Astrocyte (in vitro differentiated cells and primary cell): Measurements from ENCODE around the gene PRKCB. TPM values are rescaled to one million over a fixed set of nuclear protein-coding genes. Genes with fewer than 3 reads are reported as not detected.

Experiments used
- DNase-seq: peaks from one replicate; pipeline ENCODE4 v3.0.0-alpha.2; 2010; ENCODE audit warnings: low read depth
- FAIRE-seq: peaks from 2 replicates; lab custom pipeline; 2011; peaks lifted over from hg19 to GRCh38; lab: Jason Lieb, UNC
- H2AFZ ChIP-seq: 2 replicates; pipeline ENCODE4 v1.6.0; 2012; ENCODE audit warnings: low read depth, low read length, inconsistent platforms
- H3K27ac ChIP-seq: 2 replicates; pipeline ENCODE4 v1.5.1; 2011; ENCODE audit warnings: low read depth, low read length, inconsistent platforms
- H3K27me3 ChIP-seq: 2 replicates; pipeline ENCODE4 v1.6.0; 2011; ENCODE audit warnings: low read length, inconsistent platforms; ENCODE audit not compliant: insufficient read depth
- H3K36me3 ChIP-seq: 2 replicates; pipeline ENCODE4 v1.5.1; 2011; ENCODE audit warnings: low read length, inconsistent platforms; ENCODE audit not compliant: insufficient read depth
- H3K4me1 ChIP-seq: 2 replicates; pipeline ENCODE4 v1.5.1; 2011; ENCODE audit warnings: low read length, inconsistent platforms; ENCODE audit not compliant: insufficient read depth
- H3K4me2 ChIP-seq: 2 replicates; pipeline ENCODE4 v1.6.0; 2012; ENCODE audit warnings: low read length, inconsistent platforms
- H3K4me3 ChIP-seq: 2 replicates; pipeline ENCODE4 v1.5.1; 2011; ENCODE audit warnings: low read depth, mild to moderate bottlenecking, low read length, inconsistent platforms; ENCODE audit not compliant: insufficient read depth
- H3K79me2 ChIP-seq: 2 replicates; pipeline ENCODE4 v1.6.0; 2012; ENCODE audit warnings: mild to moderate bottlenecking, low read length, inconsistent platforms; ENCODE audit not compliant: insufficient read depth
- H3K9ac ChIP-seq: 2 replicates; pipeline ENCODE4 v1.6.0; 2012; ENCODE audit warnings: mild to moderate bottlenecking, low read length, inconsistent platforms
- H3K9me3 ChIP-seq: 2 replicates; pipeline ENCODE4 v1.5.1; 2012; ENCODE audit warnings: low read depth, mild to moderate bottlenecking, low read length, inconsistent platforms; ENCODE audit not compliant: insufficient read depth
- H4K20me1 ChIP-seq: 2 replicates; pipeline ENCODE4 v1.6.0; 2012; ENCODE audit warnings: low read length, inconsistent platforms; ENCODE audit not compliant: insufficient read depth
- H3K27ac Mint-ChIP-seq: one replicate; pipeline ENCODE4 v1.8.0; 2021; ENCODE audit warnings: mild to moderate bottlenecking, mixed read lengths; ENCODE audit not compliant: unreplicated experiment
- H3K27me3 Mint-ChIP-seq: one replicate; pipeline ENCODE4 v1.8.0; 2021; ENCODE audit warnings: low read depth, mixed read lengths; ENCODE audit not compliant: unreplicated experiment
- H3K36me3 Mint-ChIP-seq: one replicate; pipeline ENCODE4 v1.8.0; 2021; ENCODE audit warnings: low read depth, mixed read lengths; ENCODE audit not compliant: unreplicated experiment
- H3K4me1 Mint-ChIP-seq: one replicate; pipeline ENCODE4 v1.8.0; 2021; ENCODE audit warnings: low read depth, mixed read lengths; ENCODE audit not compliant: unreplicated experiment
- H3K4me3 Mint-ChIP-seq: one replicate; pipeline ENCODE4 v1.8.0; 2021; ENCODE audit warnings: mild to moderate bottlenecking, moderate library complexity, mixed read lengths; ENCODE audit not compliant: unreplicated experiment
- H3K9me3 Mint-ChIP-seq: one replicate; pipeline ENCODE4 v1.8.0; 2021; ENCODE audit warnings: mild to moderate bottlenecking, mixed read lengths; ENCODE audit not compliant: unreplicated experiment
- EZH2 ChIP-seq: IDR thresholded peaks from 2 replicates; pipeline ENCODE4 v1.6.1; 2012; ENCODE audit warnings: mild to moderate bottlenecking, low read length, inconsistent platforms; ENCODE audit not compliant: insufficient read depth
- total RNA-seq: library from RNA; stranded (reverse); gene quantifications from 2 replicates; pipeline ENCODE4 v1.2.1, GENCODE V29; 2021
- TF ChIP-seq, protein P1 (sequence below): IDR thresholded peaks from 2 replicates; pipeline ENCODE4 v1.5.1; 2011; ENCODE audit warnings: low read depth, mild to moderate bottlenecking, inconsistent platforms, low read length, moderate library complexity; ENCODE audit not compliant: insufficient read depth

PRKCB gene
- total RNA-seq, 1 donor from 2014 or later: 2.5 TPM

DNA sequence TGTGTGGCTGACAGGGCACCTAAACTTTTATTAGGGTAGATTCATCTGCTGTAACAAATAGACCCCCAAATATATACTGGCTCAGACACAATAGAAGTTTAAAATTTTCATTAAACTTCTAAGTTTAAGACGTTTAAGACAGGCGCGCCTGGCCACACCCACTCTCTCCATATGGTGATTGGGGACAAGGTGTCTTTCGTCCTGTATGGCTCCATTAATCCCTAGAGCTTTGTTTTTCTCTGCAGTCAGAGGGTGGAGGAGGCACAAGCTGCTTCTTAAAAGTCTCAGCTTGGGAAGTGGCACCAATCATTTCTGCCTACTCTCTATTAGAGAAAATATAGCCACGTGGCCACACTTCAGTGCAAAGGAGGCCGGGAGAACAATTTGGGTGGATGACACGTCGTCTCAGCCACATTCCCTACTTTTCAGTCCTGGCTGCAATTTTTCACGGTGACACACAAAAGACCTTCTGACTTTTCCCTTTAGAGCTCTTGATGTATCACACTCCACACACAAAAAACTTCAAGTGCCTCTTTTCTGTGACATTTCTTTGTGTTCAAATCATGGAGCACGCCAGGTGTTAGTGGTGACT is 294.8 kb downstream of the PRKCB start:
- Histone ChIP-seq H3K9me3 (no peaks in the 10 kb centered on the region), H3K9ac (no peak overlapping the region), H3K27me3 (no peaks in the 10 kb centered on the region), H3K79me2 (no peaks in the 10 kb centered on the region), H3K4me2 (no peak overlapping the region), H3K27ac (no peak overlapping the region), H3K4me3 (no peak overlapping the region), H4K20me1 (no peaks in the 10 kb centered on the region), H2AFZ (no peak overlapping the region), H3K4me1 (no peaks in the 10 kb centered on the region), H3K36me3 (no peaks in the 10 kb centered on the region)
- Mint-ChIP-seq H3K27ac (no peak overlapping the region), H3K4me1 (peaks cover 8% of the 10 kb centered on the region), H3K4me3 (no peak overlapping the region), H3K27me3 (peaks cover 3% of the 10 kb centered on the region), H3K9me3 (no peaks in the 10 kb centered on the region), H3K36me3 (no peaks in the 10 kb centered on the region)
- FAIRE-seq (no peak), DNase-seq (no peak)
- TF ChIP-seq, protein P1, sequence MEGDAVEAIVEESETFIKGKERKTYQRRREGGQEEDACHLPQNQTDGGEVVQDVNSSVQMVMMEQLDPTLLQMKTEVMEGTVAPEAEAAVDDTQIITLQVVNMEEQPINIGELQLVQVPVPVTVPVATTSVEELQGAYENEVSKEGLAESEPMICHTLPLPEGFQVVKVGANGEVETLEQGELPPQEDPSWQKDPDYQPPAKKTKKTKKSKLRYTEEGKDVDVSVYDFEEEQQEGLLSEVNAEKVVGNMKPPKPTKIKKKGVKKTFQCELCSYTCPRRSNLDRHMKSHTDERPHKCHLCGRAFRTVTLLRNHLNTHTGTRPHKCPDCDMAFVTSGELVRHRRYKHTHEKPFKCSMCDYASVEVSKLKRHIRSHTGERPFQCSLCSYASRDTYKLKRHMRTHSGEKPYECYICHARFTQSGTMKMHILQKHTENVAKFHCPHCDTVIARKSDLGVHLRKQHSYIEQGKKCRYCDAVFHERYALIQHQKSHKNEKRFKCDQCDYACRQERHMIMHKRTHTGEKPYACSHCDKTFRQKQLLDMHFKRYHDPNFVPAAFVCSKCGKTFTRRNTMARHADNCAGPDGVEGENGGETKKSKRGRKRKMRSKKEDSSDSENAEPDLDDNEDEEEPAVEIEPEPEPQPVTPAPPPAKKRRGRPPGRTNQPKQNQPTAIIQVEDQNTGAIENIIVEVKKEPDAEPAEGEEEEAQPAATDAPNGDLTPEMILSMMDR: no peak

DNA sequence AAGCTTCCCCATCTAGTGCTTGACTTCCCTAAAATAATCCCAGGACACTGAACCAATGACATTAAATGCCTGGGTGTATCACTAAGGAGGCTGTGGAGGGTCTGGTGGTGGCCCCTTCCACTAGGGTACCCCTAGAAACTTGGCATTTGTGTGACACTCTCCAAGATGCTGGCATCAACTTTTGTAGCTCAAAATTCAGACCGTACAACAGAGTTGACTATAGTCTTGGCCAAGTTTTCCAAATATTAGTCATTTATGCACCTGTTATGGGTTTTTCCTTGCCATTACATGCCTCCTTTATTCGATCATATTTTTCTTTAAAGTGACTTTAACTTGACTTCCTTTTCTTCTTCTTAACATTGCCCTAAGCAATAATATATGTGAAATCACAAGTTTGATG is 295.5 kb downstream of the PRKCB start:
- TF ChIP-seq EZH2: no peak
- TF ChIP-seq, protein P1: no peak
- H3K27ac ChIP-seq: no peak overlapping the region
- DNase-seq (no peak), FAIRE-seq (no peak)
- Mint-ChIP-seq H3K4me3 (no peak overlapping the region), H3K27me3 (peaks cover 3% of the 10 kb centered on the region), H3K4me1 (peaks cover 12% of the 10 kb centered on the region), H3K27ac (no peak overlapping the region), H3K36me3 (no peaks in the 10 kb centered on the region), H3K9me3 (no peaks in the 10 kb centered on the region)
- H3K36me3 ChIP-seq: no peaks in the 10 kb centered on the region
- no peaks in the 10 kb centered on the region for H4K20me1 ChIP-seq
- no peaks in the 10 kb centered on the region for H3K4me1 ChIP-seq
- H3K79me2 ChIP-seq: no peaks in the 10 kb centered on the region
- no peak overlapping the region for H3K4me2 ChIP-seq
- H3K4me3 ChIP-seq: no peak overlapping the region
- H2AFZ ChIP-seq: no peak overlapping the region
- no peak overlapping the region for H3K9ac ChIP-seq
- no peaks in the 10 kb centered on the region for H3K27me3 ChIP-seq
- no peaks in the 10 kb centered on the region for H3K9me3 ChIP-seq

DNA sequence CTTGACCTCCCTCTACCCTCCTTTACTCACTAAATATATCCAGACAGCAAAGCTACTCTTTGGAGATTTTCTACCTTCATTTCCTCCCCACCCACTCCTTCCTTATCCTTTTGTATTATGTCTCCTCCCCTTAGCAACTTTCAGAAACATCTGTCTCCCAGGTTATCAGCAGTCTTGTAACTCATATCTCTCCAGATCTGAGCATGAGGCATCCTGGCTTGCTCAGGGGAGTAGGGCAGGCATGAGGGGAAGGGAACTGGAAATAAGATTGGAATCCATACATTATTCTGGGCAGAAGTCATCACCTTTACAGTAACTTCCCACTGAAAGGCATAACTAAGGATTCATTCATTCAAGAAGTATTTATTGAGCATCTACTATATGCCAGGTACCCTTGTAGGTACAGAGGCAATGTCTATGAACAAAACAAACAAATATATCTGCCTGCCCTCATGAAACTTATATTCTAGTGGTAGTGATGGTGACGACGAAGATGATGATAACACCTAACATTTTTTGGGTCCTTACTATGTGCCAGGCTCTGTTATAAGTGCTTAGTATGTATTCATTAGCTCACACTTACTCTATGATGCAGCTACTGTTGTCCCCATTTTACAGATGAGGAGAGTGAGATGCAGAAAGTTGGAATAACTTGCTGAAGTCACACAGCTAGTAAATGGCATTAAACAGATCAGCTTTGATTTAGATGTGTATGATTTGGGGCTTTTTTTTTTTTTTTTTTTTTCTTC is 296.4 kb downstream of the PRKCB start:
- DNase-seq (no peak), FAIRE-seq (no peak)
- no peaks in the 10 kb centered on the region for H3K9me3 Mint-ChIP-seq
- no peaks in the 10 kb centered on the region for H3K27me3 ChIP-seq
- no peak overlapping the region for H3K27ac ChIP-seq
- H2AFZ ChIP-seq: no peak overlapping the region
- no peak overlapping the region for H3K4me3 ChIP-seq
- no peaks in the 10 kb centered on the region for H3K36me3 Mint-ChIP-seq
- peaks cover 3% of the 10 kb centered on the region for H3K27me3 Mint-ChIP-seq
- no peaks in the 10 kb centered on the region for H3K9me3 ChIP-seq
- H3K79me2 ChIP-seq: no peaks in the 10 kb centered on the region
- no peak overlapping the region for H3K9ac ChIP-seq
- no peak overlapping the region for H3K27ac Mint-ChIP-seq
- H4K20me1 ChIP-seq: no peaks in the 10 kb centered on the region
- no peaks in the 10 kb centered on the region for H3K4me1 ChIP-seq
- no peak overlapping the region for H3K4me2 ChIP-seq
- TF ChIP-seq EZH2: no peak
- TF ChIP-seq, protein P1: no peak
- peaks cover 12% of the 10 kb centered on the region for H3K4me1 Mint-ChIP-seq
- no peaks in the 10 kb centered on the region for H3K36me3 ChIP-seq
- H3K4me3 Mint-ChIP-seq: no peak overlapping the region
